ENCODE data around the gene ZNF598. TPM values are rescaled to one million over a fixed set of nuclear protein-coding genes. Genes with fewer than 3 reads are reported as not detected.

Gene ZNF598
- total RNA-seq, 2 donors from 2014 or later, result 45.2 to 46.7 TPM

- DNase-seq, result no peak
- no peak for ATAC-seq
- no peaks in the 10 kb centered on the region for H3K9me3 ChIP-seq (ENCODE audit: control insufficient read depth, low read length, poor library complexity, severe bottlenecking)
Measured at GRCh38 chr16:2045965-2046892, 36.6 kb upstream of the ZNF598 start.

GRCh38 chr16:2044541-2044940 is 34.9 kb upstream of the ZNF598 start:
- Mint-ChIP-seq H3K27me3 (no peaks in the 10 kb centered on the region), H3K36me3 (ENCODE audit: low read depth) (no peaks in the 10 kb centered on the region), H3K27ac (no peak overlapping the region), H3K4me3 (no peak overlapping the region), H3K4me1 (peaks cover 9% of the 10 kb centered on the region)
- H3K9me3 ChIP-seq (ENCODE audit: control insufficient read depth, low read length, poor library complexity, severe bottlenecking), result no peaks in the 10 kb centered on the region
- DNase-seq (no peak), ATAC-seq (no peak)

More at GRCh38 chr16:2045965-2046892, 36.6 kb upstream of the ZNF598 start:
- H3K4me3 Mint-ChIP-seq, result peak overlapping the region; percentile 92
- peaks cover 9% of the 10 kb centered on the region for H3K4me1 Mint-ChIP-seq
- H3K27ac Mint-ChIP-seq, result no peak overlapping the region
- no peaks in the 10 kb centered on the region for H3K36me3 Mint-ChIP-seq (ENCODE audit: low read depth)
- no peaks in the 10 kb centered on the region for H3K27me3 Mint-ChIP-seq

- H3K9me3 ChIP-seq (ENCODE audit: control insufficient read depth, low read length, poor library complexity, severe bottlenecking), result no peaks in the 10 kb centered on the region
- H3K4me3 Mint-ChIP-seq, result no peak overlapping the region
Measured at GRCh38 chr16:2043667-2044451, 34.2 kb upstream of the ZNF598 start.

GRCh38 chr16:2042986-2043666 is 33.5 kb upstream of the ZNF598 start:
- H3K4me1 Mint-ChIP-seq, result peaks cover 6% of the 10 kb centered on the region
- H3K27ac Mint-ChIP-seq, result no peak overlapping the region
- H3K27me3 Mint-ChIP-seq, result no peaks in the 10 kb centered on the region
- peak overlapping the region; percentile 52 for H3K4me3 Mint-ChIP-seq
- H3K9me3 ChIP-seq (ENCODE audit: control insufficient read depth, low read length, poor library complexity, severe bottlenecking), result no peaks in the 10 kb centered on the region
- no peaks in the 10 kb centered on the region for H3K36me3 Mint-ChIP-seq (ENCODE audit: low read depth)
- ATAC-seq, result no peak
- DNase-seq, result no peak

More at GRCh38 chr16:2043667-2044451, 34.2 kb upstream of the ZNF598 start:
- ATAC-seq, result no peak
- Mint-ChIP-seq H3K27me3 (no peaks in the 10 kb centered on the region), H3K4me1 (peaks cover 9% of the 10 kb centered on the region), H3K36me3 (ENCODE audit: low read depth) (no peaks in the 10 kb centered on the region), H3K27ac (no peak overlapping the region)
- no peak for DNase-seq

- DNase-seq (no peak), ATAC-seq (no peak)
- no peak overlapping the region for H3K27ac Mint-ChIP-seq
Measured at GRCh38 chr16:2042171-2042985, 32.8 kb upstream of the ZNF598 start.

GRCh38 chr16:2040787-2041522 is 31.3 kb upstream of the ZNF598 start:
- H3K27ac Mint-ChIP-seq, result no peak overlapping the region
- no peak for DNase-seq
- no peaks in the 10 kb centered on the region for H3K27me3 Mint-ChIP-seq
- H3K9me3 ChIP-seq (ENCODE audit: control insufficient read depth, low read length, poor library complexity, severe bottlenecking), result no peaks in the 10 kb centered on the region
- H3K4me1 Mint-ChIP-seq, result no peaks in the 10 kb centered on the region
- ATAC-seq, result no peak
- no peak overlapping the region for H3K4me3 Mint-ChIP-seq
- H3K36me3 Mint-ChIP-seq (ENCODE audit: low read depth), result no peaks in the 10 kb centered on the region

More at GRCh38 chr16:2042171-2042985, 32.8 kb upstream of the ZNF598 start:
- H3K4me3 Mint-ChIP-seq, result peak overlapping the region; percentile 52
- no peaks in the 10 kb centered on the region for H3K36me3 Mint-ChIP-seq (ENCODE audit: low read depth)
- peaks cover 6% of the 10 kb centered on the region for H3K4me1 Mint-ChIP-seq
- no peaks in the 10 kb centered on the region for H3K27me3 Mint-ChIP-seq
- no peaks in the 10 kb centered on the region for H3K9me3 ChIP-seq (ENCODE audit: control insufficient read depth, low read length, poor library complexity, severe bottlenecking)

GRCh38 chr16:2040041-2040786 is 30.6 kb upstream of the ZNF598 start:
- ATAC-seq, result no peak
- Mint-ChIP-seq H3K4me3 (no peak overlapping the region), H3K36me3 (ENCODE audit: low read depth) (no peaks in the 10 kb centered on the region), H3K27ac (no peak overlapping the region), H3K4me1 (no peaks in the 10 kb centered on the region), H3K27me3 (no peaks in the 10 kb centered on the region)
- H3K9me3 ChIP-seq (ENCODE audit: control insufficient read depth, low read length, poor library complexity, severe bottlenecking), result no peaks in the 10 kb centered on the region
- DNase-seq, result no peak

- H3K27ac Mint-ChIP-seq, result no peak overlapping the region
- no peak overlapping the region for H3K4me3 Mint-ChIP-seq
Measured at GRCh38 chr16:2039274-2040031, 29.8 kb upstream of the ZNF598 start.

GRCh38 chr16:2038382-2039231 is 29.0 kb upstream of the ZNF598 start:
- ATAC-seq, result no peak

More at GRCh38 chr16:2039274-2040031, 29.8 kb upstream of the ZNF598 start:
- Mint-ChIP-seq H3K4me1 (no peaks in the 10 kb centered on the region), H3K27me3 (no peaks in the 10 kb centered on the region), H3K36me3 (ENCODE audit: low read depth) (no peaks in the 10 kb centered on the region)
- no peak for DNase-seq
- H3K9me3 ChIP-seq (ENCODE audit: control insufficient read depth, low read length, poor library complexity, severe bottlenecking), result no peaks in the 10 kb centered on the region
- no peak for ATAC-seq

GRCh38 chr16:2037647-2038381 is 28.2 kb upstream of the ZNF598 start:
- H3K4me3 Mint-ChIP-seq, result no peak overlapping the region
- H3K27ac Mint-ChIP-seq, result no peak overlapping the region
- DNase-seq (no peak), ATAC-seq (no peak)
- no peaks in the 10 kb centered on the region for H3K9me3 ChIP-seq (ENCODE audit: control insufficient read depth, low read length, poor library complexity, severe bottlenecking)
- no peaks in the 10 kb centered on the region for H3K27me3 Mint-ChIP-seq
- no peaks in the 10 kb centered on the region for H3K4me1 Mint-ChIP-seq
- no peaks in the 10 kb centered on the region for H3K36me3 Mint-ChIP-seq (ENCODE audit: low read depth)

More at GRCh38 chr16:2038382-2039231, 29.0 kb upstream of the ZNF598 start:
- no peaks in the 10 kb centered on the region for H3K27me3 Mint-ChIP-seq
- no peak for DNase-seq
- no peak overlapping the region for H3K4me3 Mint-ChIP-seq
- no peak overlapping the region for H3K27ac Mint-ChIP-seq
- H3K9me3 ChIP-seq (ENCODE audit: control insufficient read depth, low read length, poor library complexity, severe bottlenecking), result no peaks in the 10 kb centered on the region
- H3K4me1 Mint-ChIP-seq, result no peaks in the 10 kb centered on the region
- H3K36me3 Mint-ChIP-seq (ENCODE audit: low read depth), result no peaks in the 10 kb centered on the region

Data from T-helper 17 cell (primary cell).